H1 (cell line): Measurements from ENCODE around the gene DHDDS. TPM values are rescaled to one million over a fixed set of nuclear protein-coding genes. Genes with fewer than 3 reads are reported as not detected.

Experiments used
- CHD7 ChIP-seq: fragments of 300-600 bp; sonication (generic); IDR thresholded peaks from 2 replicates; pipeline ENCODE4 v1.7.1; 2012; ENCODE audit warnings: low read length, moderate library complexity, mild to moderate bottlenecking, inconsistent platforms; ENCODE audit not compliant: insufficient replicate concordance
- CREB1 ChIP-seq: IDR thresholded peaks from 2 replicates; pipeline ENCODE4 v1.6.1; 2012; ENCODE audit warnings: inconsistent platforms
- KDM1A ChIP-seq: fragments of 200-600, 300-600 bp; sonication (generic); IDR thresholded peaks from 2 replicates; pipeline ENCODE4 v1.7.1; 2016; ENCODE audit warnings: mild to moderate bottlenecking, low read length, borderline replicate concordance
- KDM4A ChIP-seq: IDR thresholded peaks from one replicate; pipeline ENCODE4 v1.7.1; 2012; ENCODE audit warnings: low read depth, mild to moderate bottlenecking, moderate library complexity, low read length, inconsistent platforms; ENCODE audit not compliant: severe bottlenecking
- PHF8 ChIP-seq: fragments of 200-600 bp; sonication (generic); conservative IDR thresholded peaks from 2 replicates; pipeline ENCODE4 v1.7.1; 2012; ENCODE audit warnings: low read depth, mild to moderate bottlenecking, inconsistent platforms, low read length, moderate library complexity
- POU5F1 ChIP-seq: IDR thresholded peaks from 2 replicates; pipeline ENCODE4 v1.6.1; 2011; ENCODE audit warnings: low read depth, mild to moderate bottlenecking, low read length, moderate library complexity
- TEAD4 ChIP-seq: IDR thresholded peaks from 2 replicates; pipeline ENCODE4 v1.6.1; 2012; ENCODE audit warnings: low read depth, low read length, inconsistent platforms, mixed read lengths
- USF2 ChIP-seq: IDR thresholded peaks from 2 replicates; pipeline ENCODE4 v1.6.1; 2011; ENCODE audit warnings: low read length, improper control_type of control experiment
- ZNF274 ChIP-seq: IDR thresholded peaks from 2 replicates; pipeline ENCODE4 v1.7.0; 2012; ENCODE audit warnings: low read length, borderline replicate concordance; ENCODE audit errors: extremely low read depth
- polyA plus RNA-seq, 7 experiments: library from polyadenylated mRNA; depleted of rRNA in 3 of 7; stranded (reverse) in 5 of 7; unstranded in 2 of 7; fragments of >200 nt in 5 of 7; fragments of 200-250 nt in 2 of 7; gene quantifications; 1 replicate in 5 of 7; 2 replicates in 1 of 7; 4 replicates in 1 of 7; pipeline versions ENCODE4 v1.2.1 to v1.2.3, GENCODE V29; 2011 to 2013; ENCODE audit warnings: missing spikeins in 2 of 7, mixed read lengths in 2 of 7
- total RNA-seq: library from RNA; stranded (reverse); fragmentation: NEBNext Ultra II Directional; extraction: Animal tissue kit (Norgen Biotek cat#: 25700); gene quantifications from 2 replicates; pipeline ENCODE4 v1.2.1, GENCODE V29; 2021

DHDDS gene
- total and polyA plus RNA-seq, 2 of the 8 experiments (the other 6 are each of a cell fraction or from before 2014, with no cell fraction given), result 28.3 to 44.6 TPM

DNA sequence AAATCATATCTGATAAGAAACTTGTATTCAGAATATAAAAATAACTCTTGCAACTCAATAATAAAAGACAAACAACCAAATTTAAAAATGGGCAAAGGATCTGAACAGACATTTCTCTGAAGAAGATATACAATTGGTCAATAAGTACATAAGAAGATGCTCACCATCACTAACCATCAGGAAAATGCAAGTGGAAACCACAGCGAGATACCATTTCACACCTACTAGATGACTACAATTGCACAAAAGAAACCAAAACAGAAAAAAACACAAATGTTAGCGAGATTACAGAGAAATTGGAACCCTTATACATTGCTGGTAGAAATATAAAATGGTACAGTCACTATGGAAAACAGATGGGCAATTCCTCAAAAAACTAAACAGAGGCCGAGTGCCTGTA lies 48.0 kb upstream of the DHDDS start (continued):
- TF ChIP-seq CHD7, result no peak
- TF ChIP-seq CREB1, result no peak
- no peak for TF ChIP-seq KDM1A
- no peak for TF ChIP-seq ZNF274
- TF ChIP-seq TEAD4, result no peak
- TF ChIP-seq PHF8, result no peak
- no peak for TF ChIP-seq USF2
- TF ChIP-seq POU5F1, result no peak
- no peak for TF ChIP-seq KDM4A
